Activated CD4-positive, alpha-beta T cell treated with anti-CD3 and anti-CD28 coated beads for 4 hours (primary cell): ENCODE measurements around the gene DLEU7.

Source experiments
- DNase-seq, 2 donors: peaks; one replicate each; pipeline ENCODE4 v3.0.0-alpha.2; 2020

DLEU7 gene

DNA sequence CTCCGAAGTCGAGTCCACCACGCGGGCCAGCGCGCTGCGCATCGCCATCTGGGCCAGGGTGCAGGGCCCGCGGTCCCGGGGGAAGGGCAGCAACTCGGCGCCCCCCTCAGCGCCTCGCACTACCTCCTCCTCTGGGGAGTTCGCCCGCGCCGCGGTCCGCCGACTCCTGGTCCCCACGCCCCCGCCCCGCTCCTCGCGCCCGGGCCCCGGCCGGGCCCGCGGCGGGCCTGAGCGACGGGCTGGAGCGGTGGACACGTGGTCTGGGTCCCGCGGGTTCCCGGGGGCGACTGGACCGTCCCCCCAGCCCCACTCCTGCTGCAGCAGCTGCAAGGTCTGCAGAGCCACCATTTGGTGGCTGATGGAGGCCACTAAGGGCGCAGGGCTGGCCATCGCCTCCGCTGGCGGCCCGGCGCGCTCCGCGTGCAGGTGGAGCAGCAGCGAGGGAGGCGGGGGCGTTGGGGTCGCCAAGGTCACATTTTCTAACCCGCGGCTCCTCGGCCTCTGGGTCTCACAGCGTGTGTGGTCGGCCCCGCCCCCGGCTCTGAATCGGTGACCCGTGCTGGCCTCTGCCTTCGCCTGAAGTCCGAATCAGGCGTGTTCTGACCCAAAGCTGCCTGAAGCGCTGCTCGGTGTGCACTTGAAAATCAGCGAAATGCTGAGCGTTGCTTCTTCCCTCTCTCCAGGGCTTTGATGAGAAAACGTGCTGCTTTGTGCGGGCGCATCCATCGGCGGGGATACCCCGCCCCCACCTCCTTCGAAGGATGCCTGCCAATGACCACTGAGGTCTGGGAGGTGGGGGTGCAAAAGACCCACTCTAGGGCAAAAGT lies at the start of gene DLEU7:
DLEU7 (minus strand) TSS at position 436 of the 827 bp plus-strand sequence; CDS start at position 390, 46 bp downstream.
- DNase-seq: no peak

DNA sequence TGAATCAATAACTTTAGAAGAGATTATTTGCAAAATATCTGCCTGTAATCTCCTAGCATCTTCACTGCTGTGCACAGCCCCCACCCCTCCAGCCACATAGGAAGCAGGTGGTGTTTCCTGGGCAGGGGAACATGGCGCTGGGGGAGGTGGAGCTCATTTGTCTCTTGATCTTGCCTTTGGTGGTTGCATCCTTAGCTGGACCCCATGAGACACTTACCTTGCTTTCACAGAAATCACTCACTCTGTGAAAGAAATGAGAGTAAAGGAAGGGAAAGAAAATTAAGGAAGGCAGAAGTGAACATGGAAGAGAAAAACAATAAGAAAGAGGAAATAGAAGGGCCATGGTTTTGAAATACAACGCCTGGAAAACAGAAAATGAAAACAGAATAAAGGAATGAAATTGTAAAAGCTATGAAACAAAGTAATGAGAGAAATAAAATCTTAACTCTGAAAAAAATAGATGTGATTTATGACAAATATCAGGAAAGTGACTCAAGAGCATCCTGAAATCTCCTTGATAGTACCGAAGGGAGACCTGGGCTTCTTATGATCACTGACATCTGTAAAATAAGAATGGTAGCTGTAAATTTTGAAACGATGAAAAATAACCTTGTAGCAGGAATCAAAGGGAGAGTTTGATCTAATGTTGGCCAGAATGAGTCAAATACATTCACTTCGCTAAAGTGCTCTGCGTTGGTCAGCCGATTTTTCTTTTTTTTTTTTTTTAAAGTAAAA lies 48.9 kb upstream of the DLEU7 start:
- peak; percentile 20 to 25 for DNase-seq

DNA sequence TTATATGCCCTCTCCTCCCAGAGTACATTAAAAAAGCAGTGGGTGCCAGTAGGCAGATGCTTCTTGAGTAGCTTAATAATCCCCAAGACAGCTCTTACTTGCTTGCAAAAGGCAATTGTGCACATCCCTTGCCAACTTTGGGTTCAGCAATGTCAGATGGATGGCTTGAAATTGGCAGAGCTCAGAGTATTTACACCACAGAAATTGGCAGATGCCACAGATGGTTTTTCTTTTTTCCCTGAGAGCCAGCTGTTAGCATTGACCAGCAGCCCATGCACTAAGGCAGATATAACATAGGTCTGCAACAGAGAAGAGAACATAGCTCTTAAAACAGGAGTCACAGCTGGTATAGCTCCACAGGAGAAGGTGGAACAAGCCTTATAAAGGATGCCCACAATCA lies 47.7 kb upstream of the DLEU7 start:
- DNase-seq: no peak

DNA sequence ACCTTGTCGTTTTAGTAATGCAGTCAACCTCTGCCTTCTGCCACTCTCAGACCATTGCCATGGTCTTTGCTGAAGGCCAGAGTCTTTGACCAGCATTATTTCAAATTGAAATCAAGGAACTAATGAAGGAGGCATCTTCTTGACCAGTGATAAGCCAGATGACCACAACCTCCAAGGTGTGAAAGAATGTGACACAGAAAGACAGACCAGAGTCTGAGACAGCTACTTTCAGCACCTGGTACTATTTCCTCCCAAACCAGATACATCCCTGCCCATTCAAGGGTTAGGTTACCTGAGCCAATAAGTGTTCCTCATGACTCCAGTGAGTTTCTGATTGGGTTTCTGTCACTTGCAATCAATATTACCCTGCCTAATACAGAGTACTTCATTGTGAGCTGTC lies 45.8 kb upstream of the DLEU7 start:
- DNase-seq: no peak

DNA sequence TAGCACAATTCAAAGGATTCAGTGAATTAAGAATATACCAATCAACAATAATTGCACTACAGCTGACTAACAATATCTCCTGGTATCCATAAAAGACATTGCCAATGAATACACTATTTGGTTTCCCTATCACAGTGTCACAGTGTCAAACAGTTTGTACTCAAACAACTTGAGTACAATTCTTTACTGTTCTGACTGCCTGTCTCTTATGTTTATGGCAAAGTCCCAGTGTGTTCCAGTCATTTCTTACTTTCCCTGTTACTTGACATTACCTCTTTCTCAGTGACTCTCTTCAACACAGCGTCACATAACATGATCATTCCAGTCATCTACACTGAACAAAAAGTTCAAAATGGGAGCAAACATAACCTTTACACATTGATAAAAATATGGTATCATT lies 44.9 kb upstream of the DLEU7 start:
- no peak for DNase-seq

DNA sequence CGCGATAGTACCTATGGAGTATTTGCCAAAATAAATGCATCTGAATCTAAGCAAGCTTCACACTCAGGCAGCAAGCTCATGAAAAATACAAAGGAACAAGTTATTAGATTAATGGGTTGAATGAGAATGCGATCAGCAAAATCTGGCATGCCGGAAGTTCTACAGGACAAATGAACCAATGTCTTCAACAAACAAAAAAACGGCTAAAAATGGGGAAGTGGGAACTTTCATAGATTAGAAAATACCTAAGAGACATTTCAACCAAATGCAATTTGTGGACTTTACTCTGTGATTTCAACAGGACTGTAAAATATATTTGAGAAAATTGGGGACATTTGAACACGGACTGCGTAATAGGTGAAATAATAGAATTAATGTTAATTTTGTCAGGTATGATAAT lies 43.7 kb upstream of the DLEU7 start:
- no peak for DNase-seq

DNA sequence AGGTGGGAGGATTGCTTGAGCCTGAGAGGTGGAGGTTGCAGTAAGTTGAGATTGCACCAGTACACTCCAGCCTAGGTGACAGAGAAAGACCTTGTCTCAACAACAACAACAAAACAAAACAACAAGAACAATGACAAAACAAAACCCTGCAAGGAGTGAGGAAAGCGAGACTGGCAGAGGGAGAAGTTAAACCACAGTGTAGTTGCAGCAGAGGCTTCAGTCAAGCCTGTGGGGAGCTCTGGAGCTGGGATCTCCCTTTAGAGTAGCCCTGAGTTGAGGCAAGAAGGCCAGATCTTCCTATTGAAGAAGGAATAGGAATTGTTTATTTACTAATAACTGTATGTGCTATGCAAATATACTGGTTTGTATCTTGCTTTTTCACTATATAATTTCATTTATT lies 40.8 kb upstream of the DLEU7 start:
- DNase-seq: no peak

DNA sequence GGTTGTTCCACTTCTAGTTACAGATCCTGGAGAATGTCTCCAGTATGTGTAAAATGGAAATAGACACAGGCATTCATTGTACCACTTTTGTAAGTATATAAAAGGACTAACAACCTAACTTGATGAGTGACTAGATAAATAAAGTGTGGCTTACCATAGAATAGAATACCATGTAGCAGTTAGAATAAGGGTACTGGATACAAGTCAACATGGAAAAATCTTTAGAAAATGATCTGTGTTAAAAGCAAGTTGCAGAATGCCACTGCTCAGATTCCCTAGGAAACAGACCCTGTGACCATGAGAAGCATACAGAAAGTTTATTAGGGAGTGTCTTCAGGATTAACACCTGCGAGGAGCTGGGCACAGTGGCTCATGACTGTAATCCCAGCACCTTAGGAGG lies 40.2 kb upstream of the DLEU7 start:
- no peak for DNase-seq

DNA sequence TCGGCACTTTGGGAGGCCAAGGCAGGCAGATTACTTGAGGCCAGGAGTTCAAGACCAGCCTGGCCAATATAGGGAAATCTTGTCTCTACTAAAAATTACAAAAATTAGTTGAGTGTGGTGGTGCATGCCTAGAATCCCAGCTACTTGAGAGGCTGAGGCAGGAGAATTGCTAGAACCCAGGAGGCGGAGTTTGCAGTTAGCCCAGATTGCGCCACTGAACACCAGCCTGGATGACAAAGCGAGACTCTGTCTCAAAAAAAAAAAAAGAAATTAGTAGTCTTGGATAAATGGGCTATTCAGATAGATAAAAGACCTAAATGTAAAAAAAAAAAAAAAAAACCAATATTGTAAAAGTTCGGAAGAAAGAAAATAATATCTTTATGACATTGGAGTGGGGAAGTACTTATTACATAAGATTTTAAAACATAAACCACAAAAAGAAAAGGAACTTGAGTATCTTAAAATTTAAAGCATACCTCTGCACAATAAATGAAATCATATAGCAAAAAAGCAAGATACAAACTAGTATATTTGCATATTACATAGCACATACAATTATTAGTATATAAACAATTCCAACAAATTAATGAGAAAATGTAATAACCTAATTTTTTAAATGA lies 39.4 kb upstream of the DLEU7 start:
- no peak for DNase-seq

DNA sequence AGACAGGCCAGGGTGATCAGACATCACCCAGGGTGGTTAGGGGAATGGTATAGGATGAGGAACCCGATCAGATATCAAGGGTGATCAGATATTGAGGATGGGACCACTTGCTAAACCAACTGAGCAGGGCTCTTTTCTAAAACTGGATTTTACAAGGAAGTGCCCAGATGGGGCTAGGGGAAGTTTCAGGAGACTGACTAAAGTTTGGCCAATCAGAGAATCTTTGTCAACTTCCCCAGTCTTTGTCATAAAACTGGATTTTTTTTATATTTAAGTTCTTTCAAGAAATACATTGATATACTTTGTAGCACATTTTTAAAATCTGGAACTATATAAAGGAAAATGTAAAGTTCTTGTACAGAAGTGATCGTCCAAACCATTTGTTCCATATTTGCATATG lies 30.5 kb upstream of the DLEU7 start:
- no peak for DNase-seq

DNA sequence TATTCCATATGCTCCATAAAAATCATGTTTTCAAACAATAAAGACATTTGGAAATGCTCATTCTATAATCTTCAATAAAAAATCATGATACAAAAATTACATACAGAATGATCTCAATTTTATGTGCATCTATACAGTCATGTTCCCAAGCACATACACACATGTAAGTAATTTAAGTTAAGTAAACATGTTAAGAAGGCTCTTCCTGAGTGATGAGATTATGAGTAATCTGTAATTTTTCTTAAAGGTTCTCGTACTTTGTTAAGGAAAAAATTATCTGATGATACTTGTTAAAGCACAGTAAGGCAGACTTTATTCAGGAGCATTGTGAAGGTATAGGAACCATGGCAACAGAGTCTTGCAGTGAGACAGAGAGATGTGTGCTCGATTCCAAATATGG lies 30.0 kb upstream of the DLEU7 start:
- DNase-seq: no peak

DNA sequence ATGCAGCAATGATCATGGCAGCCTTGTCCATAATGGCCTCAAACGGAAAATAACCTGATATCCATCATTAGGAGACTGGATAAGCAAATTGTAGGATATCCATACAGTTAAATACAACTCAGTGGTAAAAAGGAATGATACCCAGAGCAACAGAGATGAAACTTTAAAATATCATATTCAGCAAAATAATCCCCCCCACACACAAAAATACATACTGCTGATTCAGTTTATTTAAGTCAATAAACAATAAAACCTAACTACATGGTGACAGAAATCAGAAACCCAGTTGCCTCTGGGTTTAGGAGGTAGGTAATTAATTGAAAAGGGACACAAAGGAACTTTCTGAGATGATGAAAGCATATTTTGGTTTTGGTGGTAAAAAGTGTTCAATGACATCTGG lies 27.9 kb upstream of the DLEU7 start:
- no peak for DNase-seq

DNA sequence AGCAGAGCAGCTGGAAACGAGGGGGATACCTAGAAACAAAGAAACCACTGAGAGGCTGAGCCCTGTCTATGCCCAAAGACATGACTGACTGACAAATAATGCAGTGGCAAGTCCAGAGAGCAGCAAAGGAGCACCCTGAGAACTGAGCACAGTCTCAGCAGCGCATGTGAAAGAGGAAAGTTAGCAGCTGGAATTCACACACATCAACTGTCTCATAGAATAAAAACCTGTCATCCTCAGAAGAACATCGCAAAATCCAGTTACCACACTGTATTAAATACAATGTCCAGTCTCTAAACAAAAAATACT lies 24.1 kb upstream of the DLEU7 start:
- no peak for DNase-seq

DNA sequence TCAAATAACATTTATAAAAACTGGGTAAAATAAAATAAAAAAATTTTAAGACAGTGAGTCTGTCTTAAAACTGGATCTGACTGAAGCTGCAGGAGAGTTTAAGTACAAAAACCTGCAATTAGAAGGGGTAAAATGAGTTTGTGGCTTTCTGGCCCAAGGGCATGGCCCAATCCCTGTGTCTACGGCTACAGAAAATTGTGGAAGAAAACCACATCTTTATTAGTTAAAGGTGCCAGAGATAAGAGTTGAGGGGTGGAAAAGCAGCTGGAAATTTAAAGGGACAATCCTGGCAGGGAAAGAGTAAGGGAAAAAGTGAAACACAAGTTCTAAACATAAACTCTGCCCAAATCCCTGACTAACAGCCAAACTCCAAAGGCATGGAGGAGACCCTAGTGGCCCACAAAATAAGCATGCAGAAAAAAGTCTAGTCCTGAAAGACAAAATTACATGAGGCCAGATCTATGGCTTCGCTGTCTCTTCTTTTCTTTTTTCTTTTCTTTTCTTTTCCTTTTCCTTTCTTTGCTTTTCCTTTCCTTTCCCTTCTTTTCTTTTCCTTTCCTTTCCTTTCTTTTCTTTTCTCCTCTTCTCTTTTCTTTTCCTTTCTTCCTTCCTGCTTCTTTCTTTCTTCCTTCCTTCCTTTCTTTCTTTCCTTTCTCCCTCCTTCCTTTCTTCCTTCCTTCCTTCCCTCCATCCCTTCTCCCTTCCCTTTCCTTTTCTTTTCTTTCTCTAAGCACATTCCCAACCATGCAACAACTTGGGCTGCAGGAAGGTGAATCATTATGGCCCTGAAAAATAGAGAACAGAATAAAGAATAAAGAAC lies 23.5 kb upstream of the DLEU7 start:
- no peak for DNase-seq

DNA sequence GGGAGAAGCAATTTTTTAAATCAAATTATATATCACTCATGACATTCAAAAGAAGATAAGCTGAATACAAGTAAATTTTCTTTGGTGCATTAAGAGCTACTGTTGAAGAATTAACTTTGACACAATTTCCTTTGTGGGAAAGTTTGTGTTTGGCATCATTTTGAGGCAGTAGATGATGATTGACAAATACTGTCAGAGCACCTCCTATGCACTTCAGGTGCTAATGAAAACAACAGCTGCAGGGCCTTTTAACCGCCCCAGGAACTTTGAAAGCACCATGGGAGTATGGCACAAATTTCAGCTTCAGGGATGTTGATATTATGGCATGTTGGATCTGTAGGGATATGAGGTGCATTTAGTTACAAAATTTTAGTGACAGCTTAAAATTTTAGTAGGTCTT lies 21.0 kb upstream of the DLEU7 start:
- no peak for DNase-seq

DNA sequence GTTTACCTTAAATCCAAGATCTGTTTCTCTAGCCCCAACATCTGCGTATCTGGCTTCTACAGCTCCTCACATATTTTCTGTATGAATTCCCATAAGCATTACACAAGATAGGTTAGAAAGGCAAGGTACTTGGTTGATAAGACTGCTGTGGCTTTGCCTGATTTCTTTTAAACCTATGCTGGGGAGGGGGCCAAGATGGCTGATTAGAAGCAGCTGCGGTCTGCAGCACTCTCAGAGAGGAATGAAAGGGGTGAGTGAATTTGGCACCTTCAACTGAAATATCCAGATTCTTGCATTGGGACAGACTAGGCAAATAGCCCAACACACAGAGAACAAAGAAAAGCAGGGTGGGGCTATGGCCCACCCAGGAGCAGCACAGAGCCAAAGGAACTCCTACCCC lies 12.2 kb upstream of the DLEU7 start:
- no peak for DNase-seq

DNA sequence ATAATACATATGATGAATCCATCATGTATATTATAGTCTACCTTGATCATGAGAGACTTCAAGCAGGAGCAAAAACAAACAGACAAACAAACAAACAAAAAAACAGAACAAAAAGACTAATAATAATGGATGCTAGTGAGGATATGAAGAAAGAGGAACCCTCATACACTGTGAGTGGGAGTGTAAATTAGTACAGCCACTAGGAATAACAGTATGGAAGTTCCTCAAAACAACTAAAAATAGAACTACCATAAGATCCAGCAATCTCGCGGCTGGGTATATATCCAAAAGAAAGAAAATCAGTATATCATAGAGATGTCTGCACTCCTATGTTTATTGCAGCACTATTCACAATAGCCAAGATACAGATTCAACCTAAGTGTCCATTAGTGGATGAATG lies 7.0 kb upstream of the DLEU7 start:
- DNase-seq: no peak

DNA sequence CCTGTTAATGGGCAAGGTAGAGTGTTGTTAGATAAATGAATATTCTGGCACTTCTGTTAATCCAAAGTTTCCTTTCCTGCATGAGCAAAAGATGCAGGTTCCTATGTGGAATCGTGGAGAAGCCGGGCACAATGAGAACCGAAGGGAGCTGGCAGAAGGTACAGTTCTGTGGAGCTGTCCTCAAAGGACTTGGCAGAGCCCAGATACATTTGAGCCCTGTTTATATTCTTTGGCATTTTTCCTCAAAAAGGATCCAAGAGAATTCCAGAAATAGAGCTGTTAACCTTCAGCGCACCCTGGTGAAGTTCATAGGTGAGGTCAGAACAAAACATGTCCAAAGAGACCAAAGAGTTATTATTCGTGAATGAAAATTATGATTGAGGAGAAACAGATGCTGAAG lies 4.0 kb upstream of the DLEU7 start:
- DNase-seq: no peak

DNA sequence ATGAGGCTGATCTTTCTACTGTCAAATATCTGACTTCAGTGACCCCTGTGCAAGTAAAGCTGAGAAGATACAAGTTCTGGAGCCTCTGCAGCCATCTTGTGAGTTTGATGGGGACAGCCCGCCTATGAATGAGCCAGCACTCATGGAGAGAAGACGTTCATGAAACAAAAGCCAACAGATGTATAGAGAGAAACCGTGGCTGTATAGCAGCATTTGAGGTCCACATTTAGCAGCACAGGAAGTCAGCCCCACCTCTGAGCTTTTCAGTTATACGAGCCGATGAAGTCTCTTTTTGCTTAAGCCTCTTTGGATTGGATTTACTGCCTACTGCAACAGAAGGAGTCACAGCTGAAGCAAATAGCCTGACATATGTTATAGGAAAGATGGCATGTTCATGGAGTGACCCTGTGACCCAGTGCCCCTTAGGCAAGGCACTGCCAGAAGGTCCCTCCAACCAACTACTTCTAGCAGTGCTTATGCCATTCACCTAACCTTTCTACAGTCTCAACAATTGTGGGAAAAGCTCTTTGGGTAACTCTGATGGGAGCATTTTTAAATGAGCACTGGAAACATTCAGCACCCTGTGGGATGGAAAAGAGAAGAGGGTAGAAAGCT lies 3.5 kb upstream of the DLEU7 start:
- no peak for DNase-seq

DNA sequence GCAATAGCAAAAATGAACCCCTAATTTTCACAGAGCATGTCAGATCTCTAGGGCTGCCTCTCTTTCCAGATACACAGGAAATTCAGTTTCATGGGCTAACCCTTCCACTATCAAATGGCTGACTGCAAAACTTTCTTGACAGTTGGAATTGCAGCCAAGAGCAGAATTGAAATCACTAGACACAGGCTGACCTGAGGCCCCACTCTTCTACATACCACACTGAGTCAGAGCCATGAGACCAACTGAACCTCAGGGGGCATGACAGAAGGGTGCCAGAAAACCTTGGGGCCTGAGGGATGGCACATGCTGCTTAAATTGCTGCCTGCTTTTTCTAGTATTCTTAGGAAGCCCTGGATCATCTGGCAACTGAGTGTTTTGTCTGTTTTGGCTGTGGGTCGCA lies 1.7 kb upstream of the DLEU7 start:
- no peak for DNase-seq

DNA sequence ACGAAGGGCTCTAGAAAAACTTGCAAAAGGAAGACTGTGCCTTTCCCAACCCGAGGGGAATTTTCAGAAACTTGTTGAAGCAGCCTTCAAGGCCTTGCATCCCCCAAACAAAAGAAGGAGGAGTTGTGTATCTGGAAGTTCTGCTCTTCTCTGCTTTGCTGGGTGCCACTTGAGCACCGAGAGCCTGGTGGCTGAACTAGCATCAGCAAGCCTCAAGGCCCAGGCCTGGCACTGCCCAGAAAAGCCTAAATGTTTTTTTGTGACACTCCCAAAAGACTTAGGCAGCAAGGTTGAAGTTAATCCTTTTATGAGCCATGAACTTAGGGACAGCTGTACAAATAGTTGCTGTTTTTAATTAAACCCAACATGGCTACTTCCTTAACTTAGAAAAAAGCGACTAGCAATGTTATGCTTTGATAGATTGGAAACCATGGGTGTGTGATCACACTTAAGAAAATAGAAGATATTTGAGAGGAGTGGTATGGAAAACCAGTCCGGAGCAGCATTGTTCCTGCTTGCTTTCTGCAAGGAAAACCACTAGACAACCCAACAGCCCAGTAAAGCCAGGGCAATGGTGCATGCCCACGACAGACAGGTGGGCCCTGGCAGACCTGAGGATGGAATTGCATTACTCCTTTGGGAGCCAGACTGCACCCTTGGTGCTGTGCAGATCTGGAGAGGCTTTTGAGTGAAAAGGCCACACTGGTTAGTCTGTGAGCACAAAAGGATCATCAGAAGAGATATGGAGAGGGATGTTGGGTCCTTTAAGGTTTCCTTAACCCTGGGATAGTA lies 788 bp upstream of the DLEU7 start:
- DNase-seq: no peak

DNA sequence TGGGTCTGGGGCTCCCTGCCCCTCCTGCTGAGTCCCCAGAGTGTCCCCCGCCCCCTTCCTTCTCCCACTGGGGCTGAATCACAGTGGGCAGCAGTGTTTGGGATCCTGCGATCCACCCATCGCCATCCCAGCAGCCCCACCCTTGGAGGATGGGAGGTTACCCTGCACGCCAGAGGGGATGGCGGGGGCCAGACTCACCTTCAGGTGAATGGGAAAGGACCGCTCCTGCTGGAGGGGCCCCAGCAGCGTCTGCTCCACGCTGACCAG lies 569 bp downstream of the DLEU7 start:
- DNase-seq: no peak
